Measurements from ENCODE around the gene NFKBIL1. TPM values are rescaled to one million over a fixed set of nuclear protein-coding genes. Genes with fewer than 3 reads are reported as not detected.
"Not testable (repeated sequence)": the region's sequence is repeated elsewhere in the genome, so short reads cannot be mapped to it uniquely, and the experiment has no call there.

The NFKBIL1 gene
- 10 to 100 TPM; 16.1 to 20.2 TPM for polyA plus RNA-seq

DNA sequence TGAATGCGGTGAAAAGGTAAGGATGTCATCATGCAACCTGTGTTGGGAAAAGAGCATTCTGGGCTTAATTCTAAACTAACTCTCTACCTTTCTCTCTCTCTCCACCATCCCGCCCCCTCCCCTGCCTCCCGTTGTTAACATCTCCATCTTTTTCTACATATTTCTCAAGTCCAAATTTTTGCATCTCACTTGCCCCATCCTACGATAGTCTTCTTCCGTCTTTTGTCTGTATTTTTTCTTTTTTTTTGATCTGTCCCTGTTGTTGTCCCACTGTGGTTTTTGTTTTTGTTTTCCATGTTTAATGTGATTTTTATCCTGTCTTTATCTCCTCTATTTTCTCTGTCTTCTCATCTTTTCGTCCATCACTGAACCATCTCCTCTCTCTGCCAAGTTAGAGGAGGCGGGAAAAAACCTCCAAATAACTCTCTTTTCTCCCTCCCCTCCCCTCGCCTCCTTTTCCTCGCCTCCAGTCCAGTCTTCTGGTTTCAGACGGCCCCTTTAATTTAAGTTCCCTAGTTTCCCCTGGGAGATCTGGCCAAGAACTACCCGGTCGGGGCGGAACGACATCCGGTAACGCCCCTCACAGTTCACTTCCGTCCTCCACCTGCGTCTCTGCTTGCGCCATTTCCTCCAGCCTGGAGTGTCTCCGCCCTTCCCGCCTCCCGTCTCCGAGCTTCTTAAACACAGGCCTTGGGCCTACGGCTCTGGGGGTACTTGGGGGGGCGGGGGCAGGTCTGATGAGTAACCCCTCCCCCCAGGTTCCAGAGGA is at the start of gene NFKBIL1:
TSS of gene NFKBIL1 (plus strand) at position 651 of the 769 bp plus-strand sequence. CDS start at position 738, 87 bp downstream.
- H3K4me1 ChIP-seq (ENCODE audit: control insufficient read depth in 2 of 2, insufficient read depth in 2 of 2, low read length in 1 of 2): peaks cover 3 to 6% of the 10 kb centered on the region in 2 donors
- no peaks in the 10 kb centered on the region for H3K27me3 ChIP-seq (ENCODE audit: control insufficient read depth in 1 of 2, insufficient read depth in 2 of 2, low read length in 2 of 2)
- 0% methylated on average over 25 of the region's 25 CpGs for WGBS, 2 donors
- H3K27ac ChIP-seq (ENCODE audit: low read depth in 2 of 2, low read length in 1 of 2): peak within 1 kb of the TSS; percentile 90 to 93
- H3K9me3 ChIP-seq (ENCODE audit: control insufficient read depth in 2 of 2, insufficient read depth in 1 of 2, low read depth in 1 of 2, low read length in 1 of 2): no peaks in the 10 kb centered on the region
- H3K36me3 ChIP-seq (ENCODE audit: control insufficient read depth in 2 of 2, insufficient read depth in 2 of 2, low read length in 1 of 2): peaks cover 0 to 3% of the 10 kb centered on the region in 2 donors
- peak within 1 kb of the TSS; percentile 49 to 64 for H3K4me3 ChIP-seq (ENCODE audit: low read depth in 1 of 2, low read length in 2 of 2)

GRCh38 chr6:31498748-31499147 is 48.7 kb upstream of the NFKBIL1 start:
- Histone ChIP-seq H3K27me3 (ENCODE audit: control insufficient read depth in 1 of 2, insufficient read depth in 2 of 2, low read length in 2 of 2) (peaks cover 0 to 2% of the 10 kb centered on the region in 2 donors), H3K4me1 (ENCODE audit: control insufficient read depth in 2 of 2, insufficient read depth in 2 of 2, low read length in 1 of 2) (peaks cover 2 to 8% of the 10 kb centered on the region in 2 donors), H3K9me3 (ENCODE audit: control insufficient read depth in 2 of 2, insufficient read depth in 1 of 2, low read depth in 1 of 2, low read length in 1 of 2) (no peaks in the 10 kb centered on the region), H3K27ac (ENCODE audit: low read depth in 2 of 2, low read length in 1 of 2) (no peak overlapping the region), H3K36me3 (ENCODE audit: control insufficient read depth in 2 of 2, insufficient read depth in 2 of 2, low read length in 1 of 2) (no peaks in the 10 kb centered on the region), H3K4me3 (ENCODE audit: low read depth in 1 of 2, low read length in 2 of 2) (peak overlapping the region in 1 of 2 donors; percentile 10)
- WGBS, 2 donors: 17 to 18% methylated on average over 21 of the region's 21 CpGs

GRCh38 chr6:31499648-31500047 is 47.8 kb upstream of the NFKBIL1 start:
- not testable (repeated sequence) for H3K27me3 ChIP-seq (ENCODE audit: control insufficient read depth in 1 of 2, insufficient read depth in 2 of 2, low read length in 2 of 2); H3K4me1 ChIP-seq (ENCODE audit: control insufficient read depth in 2 of 2, insufficient read depth in 2 of 2, low read length in 1 of 2); H3K9me3 ChIP-seq (ENCODE audit: control insufficient read depth in 2 of 2, insufficient read depth in 1 of 2, low read depth in 1 of 2, low read length in 1 of 2); H3K27ac ChIP-seq (ENCODE audit: low read depth in 2 of 2, low read length in 1 of 2); H3K4me3 ChIP-seq (ENCODE audit: low read depth in 1 of 2, low read length in 2 of 2); H3K36me3 ChIP-seq (ENCODE audit: control insufficient read depth in 2 of 2, insufficient read depth in 2 of 2, low read length in 1 of 2)
- 93 to 100% methylated on average over 1 of the region's 2 CpGs for WGBS, 2 donors

DNA sequence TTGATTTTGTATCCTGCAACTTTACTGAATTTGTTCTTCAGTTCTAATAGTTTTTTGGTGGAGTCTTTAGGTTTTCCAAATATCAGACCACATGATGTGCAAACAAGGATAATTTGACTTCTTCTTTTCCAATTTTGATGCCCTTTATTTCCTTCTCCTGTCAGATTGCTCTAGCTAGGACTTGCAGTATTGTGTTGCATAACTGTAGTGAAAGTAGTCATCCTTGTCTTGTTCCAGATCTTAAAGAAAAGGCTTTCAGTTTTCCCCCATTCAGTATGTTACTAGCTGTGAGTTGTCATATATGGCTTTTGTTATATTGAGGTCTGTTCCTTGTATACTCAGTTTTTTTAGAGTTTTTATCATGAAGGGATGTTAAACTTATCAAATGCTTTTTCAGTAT is 44.8 kb upstream of the NFKBIL1 start:
- Histone ChIP-seq H3K27me3 (ENCODE audit: control insufficient read depth in 1 of 2, insufficient read depth in 2 of 2, low read length in 2 of 2) (no peaks in the 10 kb centered on the region), H3K4me3 (ENCODE audit: low read depth in 1 of 2, low read length in 2 of 2) (no peak overlapping the region), H3K4me1 (ENCODE audit: control insufficient read depth in 2 of 2, insufficient read depth in 2 of 2, low read length in 1 of 2) (peaks cover 2 to 6% of the 10 kb centered on the region in 2 donors), H3K27ac (ENCODE audit: low read depth in 2 of 2, low read length in 1 of 2) (no peak overlapping the region), H3K9me3 (ENCODE audit: control insufficient read depth in 2 of 2, insufficient read depth in 1 of 2, low read depth in 1 of 2, low read length in 1 of 2) (no peaks in the 10 kb centered on the region), H3K36me3 (ENCODE audit: control insufficient read depth in 2 of 2, insufficient read depth in 2 of 2, low read length in 1 of 2) (peaks cover 0 to 13% of the 10 kb centered on the region in 2 donors)

GRCh38 chr6:31509036-31509435 is 38.4 kb upstream of the NFKBIL1 start:
- not testable (repeated sequence) for H3K27me3 ChIP-seq (ENCODE audit: control insufficient read depth in 1 of 2, insufficient read depth in 2 of 2, low read length in 2 of 2); H3K27ac ChIP-seq (ENCODE audit: low read depth in 2 of 2, low read length in 1 of 2); H3K4me1 ChIP-seq (ENCODE audit: control insufficient read depth in 2 of 2, insufficient read depth in 2 of 2, low read length in 1 of 2); H3K4me3 ChIP-seq (ENCODE audit: low read depth in 1 of 2, low read length in 2 of 2); H3K9me3 ChIP-seq (ENCODE audit: control insufficient read depth in 2 of 2, insufficient read depth in 1 of 2, low read depth in 1 of 2, low read length in 1 of 2)
- H3K36me3 ChIP-seq (ENCODE audit: control insufficient read depth in 2 of 2, insufficient read depth in 2 of 2, low read length in 1 of 2): peaks cover 0 to 21% of the 10 kb centered on the region in 2 donors
- WGBS, 2 donors: 46 to 90% methylated on average over 1 to 2 of the region's 2 CpGs

DNA sequence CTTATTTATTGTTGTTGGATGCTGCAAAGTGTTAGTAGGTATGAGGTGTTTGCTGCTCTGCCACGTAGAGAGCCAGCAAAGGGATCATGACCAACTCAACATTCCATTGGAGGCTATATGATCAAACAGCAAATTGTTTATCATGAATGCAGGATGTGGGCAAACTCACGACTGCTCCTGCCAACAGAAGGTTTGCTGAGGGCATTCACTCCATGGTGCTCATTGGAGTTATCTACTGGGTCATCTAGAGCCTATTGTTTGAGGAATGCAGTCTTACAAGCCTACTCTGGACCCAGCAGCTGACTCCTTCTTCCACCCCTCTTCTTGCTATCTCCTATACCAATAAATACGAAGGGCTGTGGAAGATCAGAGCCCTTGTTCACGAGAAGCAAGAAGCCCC is 37.4 kb upstream of the NFKBIL1 start:
- Histone ChIP-seq H3K9me3 (ENCODE audit: control insufficient read depth in 2 of 2, insufficient read depth in 1 of 2, low read depth in 1 of 2, low read length in 1 of 2) (peaks cover 0 to 6% of the 10 kb centered on the region in 2 donors), H3K36me3 (ENCODE audit: control insufficient read depth in 2 of 2, insufficient read depth in 2 of 2, low read length in 1 of 2) (peaks cover 0 to 21% of the 10 kb centered on the region in 2 donors), H3K4me1 (ENCODE audit: control insufficient read depth in 2 of 2, insufficient read depth in 2 of 2, low read length in 1 of 2) (no peaks in the 10 kb centered on the region), H3K27me3 (ENCODE audit: control insufficient read depth in 1 of 2, insufficient read depth in 2 of 2, low read length in 2 of 2) (no peaks in the 10 kb centered on the region), H3K4me3 (ENCODE audit: low read depth in 1 of 2, low read length in 2 of 2) (no peak overlapping the region), H3K27ac (ENCODE audit: low read depth in 2 of 2, low read length in 1 of 2) (no peak overlapping the region)
- WGBS, 2 donors: 67 to 74% methylated on average over 4 of the region's 4 CpGs

DNA sequence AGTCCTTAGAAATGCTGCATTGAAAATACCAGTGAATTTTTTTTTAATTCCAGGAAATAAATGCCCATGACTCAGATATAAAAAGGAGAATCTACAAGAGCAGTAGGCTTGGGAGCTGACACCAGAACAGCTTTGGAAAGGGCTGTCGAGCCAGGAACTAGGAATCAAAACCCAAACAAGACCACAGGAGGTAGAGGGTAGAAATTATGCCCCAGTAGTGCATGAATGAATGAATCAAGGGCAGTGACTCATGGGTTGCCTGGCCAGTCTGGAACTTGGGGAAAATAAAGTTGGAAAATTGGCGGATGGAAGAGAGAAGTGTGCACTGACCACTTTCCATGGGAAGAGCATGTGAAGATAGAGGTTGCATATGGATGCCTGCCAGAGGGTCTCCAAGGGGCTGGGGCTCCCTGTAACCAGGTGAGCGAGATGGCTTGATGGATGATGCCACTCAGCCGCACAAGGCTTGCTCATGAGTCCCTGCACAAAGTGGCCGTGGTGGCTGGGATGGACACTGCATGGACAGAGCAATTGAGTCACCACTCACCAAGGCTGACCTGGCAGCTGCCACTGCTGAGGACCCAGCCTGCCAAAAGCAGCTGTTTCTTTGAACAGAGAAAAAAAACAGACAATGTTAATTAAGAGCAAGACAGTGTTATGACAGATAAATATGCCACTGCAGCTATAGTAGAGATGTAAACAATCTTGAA is 33.8 kb upstream of the NFKBIL1 start:
- H3K27ac ChIP-seq (ENCODE audit: low read depth in 2 of 2, low read length in 1 of 2): no peak overlapping the region
- H3K9me3 ChIP-seq (ENCODE audit: control insufficient read depth in 2 of 2, insufficient read depth in 1 of 2, low read depth in 1 of 2, low read length in 1 of 2): peaks cover 0 to 6% of the 10 kb centered on the region in 2 donors
- 66 to 67% methylated on average over 5 of the region's 5 CpGs for WGBS, 2 donors
- H3K4me3 ChIP-seq (ENCODE audit: low read depth in 1 of 2, low read length in 2 of 2): no peak overlapping the region
- no peaks in the 10 kb centered on the region for H3K4me1 ChIP-seq (ENCODE audit: control insufficient read depth in 2 of 2, insufficient read depth in 2 of 2, low read length in 1 of 2)
- no peaks in the 10 kb centered on the region for H3K27me3 ChIP-seq (ENCODE audit: control insufficient read depth in 1 of 2, insufficient read depth in 2 of 2, low read length in 2 of 2)
- H3K36me3 ChIP-seq (ENCODE audit: control insufficient read depth in 2 of 2, insufficient read depth in 2 of 2, low read length in 1 of 2): peaks cover 0 to 3% of the 10 kb centered on the region in 2 donors

DNA sequence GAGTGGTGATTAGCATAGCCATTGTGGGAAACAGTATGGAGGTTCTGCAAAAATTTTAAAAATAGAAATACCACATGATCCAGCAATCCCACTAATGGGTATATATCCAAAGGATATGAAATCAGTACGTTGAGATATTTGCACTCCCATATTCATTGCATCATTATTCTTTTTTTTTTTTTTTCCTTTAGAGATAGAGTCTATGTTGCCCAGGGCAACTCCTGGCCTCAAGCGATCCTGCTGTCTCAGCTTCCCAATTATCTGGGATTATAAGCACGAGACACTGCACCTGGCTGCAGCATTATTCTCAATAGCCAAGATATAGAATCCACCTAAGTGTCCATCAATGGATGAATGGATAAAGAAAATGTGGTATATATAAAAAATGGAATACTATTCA is 25.6 kb upstream of the NFKBIL1 start:
- H3K27ac ChIP-seq (ENCODE audit: low read depth in 2 of 2, low read length in 1 of 2): no peak overlapping the region
- 75 to 78% methylated on average over 3 of the region's 3 CpGs for WGBS, 2 donors
- H3K36me3 ChIP-seq (ENCODE audit: control insufficient read depth in 2 of 2, insufficient read depth in 2 of 2, low read length in 1 of 2): no peaks in the 10 kb centered on the region
- no peak overlapping the region for H3K4me3 ChIP-seq (ENCODE audit: low read depth in 1 of 2, low read length in 2 of 2)
- no peaks in the 10 kb centered on the region for H3K27me3 ChIP-seq (ENCODE audit: control insufficient read depth in 1 of 2, insufficient read depth in 2 of 2, low read length in 2 of 2)
- H3K4me1 ChIP-seq (ENCODE audit: control insufficient read depth in 2 of 2, insufficient read depth in 2 of 2, low read length in 1 of 2): peaks cover 0 to 5% of the 10 kb centered on the region in 2 donors
- H3K9me3 ChIP-seq (ENCODE audit: control insufficient read depth in 2 of 2, insufficient read depth in 1 of 2, low read depth in 1 of 2, low read length in 1 of 2): no peaks in the 10 kb centered on the region

DNA sequence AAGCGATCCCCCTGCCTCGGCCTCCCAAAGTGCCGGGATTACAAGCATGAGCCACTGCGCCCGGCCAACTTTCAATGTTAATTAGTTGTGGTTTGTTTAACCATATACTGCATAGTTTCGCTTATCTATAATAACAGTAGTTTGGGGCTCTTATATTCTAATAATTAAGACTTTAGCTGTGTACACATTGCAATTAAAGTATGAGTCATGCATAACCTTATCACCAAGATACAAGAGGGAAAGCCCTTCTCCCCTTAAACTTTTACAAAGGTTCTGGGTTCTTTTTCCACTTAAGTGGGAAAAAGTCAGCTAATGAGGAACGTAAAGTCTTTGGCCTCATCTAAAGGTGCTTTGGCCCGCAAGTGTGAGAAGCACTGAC is 21.9 kb upstream of the NFKBIL1 start:
- Histone ChIP-seq H3K9me3 (ENCODE audit: control insufficient read depth in 2 of 2, insufficient read depth in 1 of 2, low read depth in 1 of 2, low read length in 1 of 2) (no peaks in the 10 kb centered on the region), H3K27me3 (ENCODE audit: control insufficient read depth in 1 of 2, insufficient read depth in 2 of 2, low read length in 2 of 2) (no peaks in the 10 kb centered on the region), H3K36me3 (ENCODE audit: control insufficient read depth in 2 of 2, insufficient read depth in 2 of 2, low read length in 1 of 2) (peaks cover 0 to 6% of the 10 kb centered on the region in 2 donors), H3K4me3 (ENCODE audit: low read depth in 1 of 2, low read length in 2 of 2) (no peak overlapping the region), H3K4me1 (ENCODE audit: control insufficient read depth in 2 of 2, insufficient read depth in 2 of 2, low read length in 1 of 2) (peaks cover 0 to 5% of the 10 kb centered on the region in 2 donors), H3K27ac (ENCODE audit: low read depth in 2 of 2, low read length in 1 of 2) (no peak overlapping the region)
- 68 to 76% methylated on average over 8 of the region's 8 CpGs for WGBS, 2 donors

All from esophagus (tissue), 2 donors.